Forelimb muscle (tissue), 1 donor: ENCODE measurements around the gene SYT11. TPM values are rescaled to one million over a fixed set of nuclear protein-coding genes. Genes with fewer than 3 reads are reported as not detected.

Source experiments
- polyA plus RNA-seq: library from polyadenylated mRNA; unstranded; fragments of 120-200 nt; gene quantifications from one replicate; pipeline ENCODE4 v1.2.1, GENCODE V29; 2013; ENCODE audit not compliant: insufficient read length

Gene SYT11
- polyA plus RNA-seq, 1 donor: 14.1 TPM

Other genes starting within 250 kb of the SYT11 start
- gene MSTO1, start 249.3 kb upstream of the SYT11 start, polyA plus RNA-seq: 31.8 TPM
- gene YY1AP1, start 170.8 kb upstream of the SYT11 start, polyA plus RNA-seq: 51.6 TPM
- gene DAP3, start 170.5 kb upstream of the SYT11 start, polyA plus RNA-seq: 147 TPM
- gene GON4L, start 2.4 kb upstream of the SYT11 start, polyA plus RNA-seq: 31.4 TPM
- gene RIT1, start 51.8 kb downstream of the SYT11 start, polyA plus RNA-seq: 25.9 TPM
- 38.0 TPM for gene KHDC4, start 74.8 kb downstream of the SYT11 start, polyA plus RNA-seq
- gene RXFP4, start 82.1 kb downstream of the SYT11 start, polyA plus RNA-seq: not detected
- gene ARHGEF2, start 119.0 kb downstream of the SYT11 start, polyA plus RNA-seq: 143 TPM
- gene SSR2, start 161.4 kb downstream of the SYT11 start, polyA plus RNA-seq: 218 TPM
- gene UBQLN4, start 194.2 kb downstream of the SYT11 start, polyA plus RNA-seq: 47.5 TPM
- gene LAMTOR2, start 195.2 kb downstream of the SYT11 start, polyA plus RNA-seq: 36.3 TPM
- gene RAB25, start 201.6 kb downstream of the SYT11 start, polyA plus RNA-seq: not detected
- 21.8 TPM for gene MEX3A, start 222.9 kb downstream of the SYT11 start, polyA plus RNA-seq